Activated CD4-positive, alpha-beta T cell treated with anti-CD3 and anti-CD28 coated beads, Interleukin-2, amount 10 ng/mL, durations not matched to agents 7 days and 5 days (primary cell): Measurements from ENCODE around the gene APOBR. TPM values are rescaled to one million over a fixed set of nuclear protein-coding genes. Genes with fewer than 3 reads are reported as not detected.
"Not testable (repeated sequence)": the region's sequence is repeated elsewhere in the genome, so short reads cannot be mapped to it uniquely, and the experiment has no call there.

ENCODE experiments used
- CTCF ChIA-PET: fragments of 350-600 bp; sonication (Branson Sonifier 250); formaldehyde crosslinking; loops from one replicate; lab custom pipeline; 2021; ENCODE audit warnings: antibody characterized with exemption; lab: Charles Lee
- POLR2A ChIA-PET: fragments of 350-600 bp; sonication (Branson Sonifier 250); formaldehyde crosslinking; loops from one replicate; lab custom pipeline; 2021; ENCODE audit warnings: antibody characterized with exemption; lab: Charles Lee
- DNase-seq: peaks from one replicate; pipeline ENCODE4 v3.0.0-alpha.2; 2020
- H3K27ac Mint-ChIP-seq: one replicate; pipeline ENCODE4 v1.8.0; 2021; ENCODE audit warnings: mild to moderate bottlenecking, moderate library complexity, mixed read lengths
- H3K27me3 Mint-ChIP-seq: one replicate; pipeline ENCODE4 v1.8.0; 2021; ENCODE audit warnings: mixed read lengths
- H3K36me3 Mint-ChIP-seq: one replicate; pipeline ENCODE4 v1.8.0; 2021; ENCODE audit warnings: low read depth, mixed read lengths
- H3K4me1 Mint-ChIP-seq: one replicate; pipeline ENCODE4 v1.8.0; 2021; ENCODE audit warnings: mixed read lengths
- H3K4me3 Mint-ChIP-seq: one replicate; pipeline ENCODE4 v1.8.0; 2021; ENCODE audit warnings: mild to moderate bottlenecking, moderate library complexity, mixed read lengths
- H3K9me3 Mint-ChIP-seq: one replicate; pipeline ENCODE4 v1.8.0; 2021; ENCODE audit warnings: mixed read lengths
- total RNA-seq, 2 experiments: library from RNA; stranded (reverse); gene quantifications; one replicate each; pipeline ENCODE4 v1.2.3, GENCODE V29; 2021

Gene APOBR
- total RNA-seq, 2 experiments from 2014 or later: 16.7 to 21.4 TPM

- H3K27me3 Mint-ChIP-seq: no peaks in the 10 kb centered on the region
- peaks cover 37% of the 10 kb centered on the region for H3K36me3 Mint-ChIP-seq
- H3K9me3 Mint-ChIP-seq: no peaks in the 10 kb centered on the region
- POLR2A ChIA-PET: no interaction called here
- H3K27ac Mint-ChIP-seq: peak within 1 kb of the TSS; percentile 100
- peak within 1 kb of the TSS; percentile 89 for H3K4me3 Mint-ChIP-seq
- peaks cover 55% of the 10 kb centered on the region for H3K4me1 Mint-ChIP-seq
- CTCF ChIA-PET: interaction anchor here (0.6 to 2.0 kb wide), 8 partner anchors 13 to 453 kb away, joined by 3 to 6 read pairs (median 4); partner anchors contain the start of gene SGF29
- DNase-seq: peak; percentile 94
Measured at GRCh38 chr16:28491970-28492474, 2.4 kb upstream of the APOBR start, which contains the start of gene CLN3. CLN3 (minus strand) TSS chr16:28492074; CDS start chr16:28491759, 315 bp downstream.

- no peaks in the 10 kb centered on the region for H3K27me3 Mint-ChIP-seq
- peaks cover 36% of the 10 kb centered on the region for H3K36me3 Mint-ChIP-seq
- no peak for DNase-seq
- CTCF ChIA-PET: interaction anchor here (0.6 to 1.0 kb wide), 6 partner anchors 13 to 453 kb away, joined by 3 to 6 read pairs (median 4); partner anchors contain the start of gene SGF29
- peaks cover 58% of the 10 kb centered on the region for H3K4me1 Mint-ChIP-seq
- POLR2A ChIA-PET: interaction anchor here (0.7 kb wide), 1 partner anchor 1316 kb away, joined by 3 read pairs; no protein-coding TSS in a partner anchor
- peak overlapping the region; percentile 100 for H3K27ac Mint-ChIP-seq
- H3K4me3 Mint-ChIP-seq: peak overlapping the region; percentile 89
- no peaks in the 10 kb centered on the region for H3K9me3 Mint-ChIP-seq
Measured at GRCh38 chr16:28492511-28492910, 1.9 kb upstream of the APOBR start.

DNA sequence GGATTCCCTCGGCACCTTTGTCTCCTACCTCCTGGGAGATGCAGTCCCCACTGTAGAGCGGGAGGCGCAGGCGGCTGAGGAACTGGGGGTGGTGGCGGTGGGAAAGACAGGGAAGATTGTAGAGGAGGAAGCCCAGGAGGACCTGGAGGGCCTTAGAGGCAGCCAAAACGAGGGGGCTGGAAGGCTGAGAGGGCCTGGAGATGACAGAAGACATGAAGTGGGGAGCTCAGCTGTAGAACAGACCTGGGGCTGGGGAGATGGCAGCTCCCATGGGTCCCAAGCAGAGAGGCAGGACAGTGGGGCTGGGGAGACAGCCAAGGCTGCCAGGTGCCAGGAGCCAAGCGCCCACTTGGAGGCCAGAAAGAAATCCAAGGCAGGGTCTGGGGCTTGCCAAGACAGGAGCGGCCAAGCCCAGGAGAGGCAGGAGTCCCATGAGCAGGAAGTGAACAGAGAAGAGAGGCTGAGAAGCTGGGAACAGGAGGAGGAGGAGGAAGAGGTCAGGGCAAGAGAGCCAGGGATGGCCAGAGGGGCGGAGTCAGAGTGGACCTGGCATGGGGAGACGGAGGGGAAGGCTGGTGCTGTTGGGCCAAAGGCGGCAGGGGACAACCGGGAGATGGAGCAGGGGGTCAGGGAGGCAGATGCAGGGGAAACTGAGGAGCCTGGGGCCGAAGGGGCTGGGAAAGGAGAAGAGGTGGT, 803 bp downstream of the APOBR start:
- Mint-ChIP-seq H3K4me1 (peaks cover 50% of the 10 kb centered on the region), H3K9me3 (no peaks in the 10 kb centered on the region), H3K27ac (peak overlapping the region; percentile 100), H3K4me3 (peak overlapping the region; percentile 89), H3K27me3 (no peaks in the 10 kb centered on the region), H3K36me3 (peaks cover 35% of the 10 kb centered on the region)
- POLR2A ChIA-PET: no interaction called here
- CTCF ChIA-PET: interaction anchor here (2.8 kb wide), 1 partner anchor 8 kb away, joined by 18 read pairs; no protein-coding TSS in a partner anchor
- DNase-seq: no peak

GRCh38 chr16:28495795-28496749, 1.6 kb downstream of the APOBR start:
- no peak for DNase-seq
- Mint-ChIP-seq H3K27ac (peak overlapping the region; percentile 100), H3K9me3 (no peaks in the 10 kb centered on the region), H3K36me3 (peaks cover 34% of the 10 kb centered on the region), H3K27me3 (no peaks in the 10 kb centered on the region), H3K4me1 (peaks cover 53% of the 10 kb centered on the region), H3K4me3 (peak overlapping the region; percentile 89)
- ChIA-PET POLR2A (no interaction called here), CTCF (interaction anchor here (0.8 to 2.8 kb wide), 2 partner anchors 7 to 10 kb away, joined by 3 to 18 read pairs; partner anchors contain the start of gene IL27)

- H3K4me1 Mint-ChIP-seq: peaks cover 53% of the 10 kb centered on the region
- H3K36me3 Mint-ChIP-seq: peaks cover 32% of the 10 kb centered on the region
- no peaks in the 10 kb centered on the region for H3K9me3 Mint-ChIP-seq
- H3K27me3 Mint-ChIP-seq: no peaks in the 10 kb centered on the region
- POLR2A ChIA-PET: no interaction called here
- no peak for DNase-seq
- CTCF ChIA-PET: interaction anchor here (0.8 kb wide), 1 partner anchor 9 kb away, joined by 3 read pairs; the partner anchor contains the start of gene IL27
- no peak overlapping the region for H3K4me3 Mint-ChIP-seq
- H3K27ac Mint-ChIP-seq: peak overlapping the region; percentile 81
Measured at GRCh38 chr16:28496844-28497243, 2.4 kb downstream of the APOBR start.

DNA sequence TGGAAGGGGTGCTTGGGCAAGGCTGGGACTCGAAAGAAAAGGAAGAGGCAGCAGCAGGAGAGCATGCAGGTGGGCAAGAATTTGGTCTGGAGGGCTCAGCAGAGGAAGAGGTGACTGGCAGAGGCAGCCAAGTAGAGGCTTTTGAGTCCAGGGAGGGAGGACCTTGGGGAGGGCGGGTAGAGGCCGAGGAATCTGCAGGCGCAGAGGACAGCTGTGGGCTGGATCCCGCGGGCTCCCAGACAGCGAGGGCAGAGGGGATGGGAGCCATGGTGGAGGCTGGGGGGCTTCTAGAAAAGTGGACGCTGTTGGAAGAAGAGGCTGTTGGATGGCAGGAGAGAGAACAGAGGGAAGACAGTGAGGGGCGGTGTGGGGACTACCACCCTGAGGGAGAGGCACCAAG, 2.9 kb downstream of the APOBR start:
- Mint-ChIP-seq H3K4me1 (peaks cover 53% of the 10 kb centered on the region), H3K36me3 (peaks cover 32% of the 10 kb centered on the region)
- POLR2A ChIA-PET: no interaction called here

GRCh38 chr16:28497861-28498599, 3.6 kb downstream of the APOBR start:
- Mint-ChIP-seq H3K36me3 (peaks cover 32% of the 10 kb centered on the region), H3K9me3 (no peaks in the 10 kb centered on the region), H3K4me1 (peaks cover 53% of the 10 kb centered on the region), H3K27ac (peak overlapping the region; percentile 5), H3K27me3 (no peaks in the 10 kb centered on the region), H3K4me3 (no peak overlapping the region)
- ChIA-PET CTCF (no interaction called here), POLR2A (no interaction called here)
- DNase-seq: no peak

More for the DNA sequence above, 2.9 kb downstream of the APOBR start:
- H3K4me3 Mint-ChIP-seq: no peak overlapping the region
- DNase-seq: no peak
- peak overlapping the region; percentile 81 for H3K27ac Mint-ChIP-seq
- no peaks in the 10 kb centered on the region for H3K9me3 Mint-ChIP-seq
- no peaks in the 10 kb centered on the region for H3K27me3 Mint-ChIP-seq
- CTCF ChIA-PET: no interaction called here

DNA sequence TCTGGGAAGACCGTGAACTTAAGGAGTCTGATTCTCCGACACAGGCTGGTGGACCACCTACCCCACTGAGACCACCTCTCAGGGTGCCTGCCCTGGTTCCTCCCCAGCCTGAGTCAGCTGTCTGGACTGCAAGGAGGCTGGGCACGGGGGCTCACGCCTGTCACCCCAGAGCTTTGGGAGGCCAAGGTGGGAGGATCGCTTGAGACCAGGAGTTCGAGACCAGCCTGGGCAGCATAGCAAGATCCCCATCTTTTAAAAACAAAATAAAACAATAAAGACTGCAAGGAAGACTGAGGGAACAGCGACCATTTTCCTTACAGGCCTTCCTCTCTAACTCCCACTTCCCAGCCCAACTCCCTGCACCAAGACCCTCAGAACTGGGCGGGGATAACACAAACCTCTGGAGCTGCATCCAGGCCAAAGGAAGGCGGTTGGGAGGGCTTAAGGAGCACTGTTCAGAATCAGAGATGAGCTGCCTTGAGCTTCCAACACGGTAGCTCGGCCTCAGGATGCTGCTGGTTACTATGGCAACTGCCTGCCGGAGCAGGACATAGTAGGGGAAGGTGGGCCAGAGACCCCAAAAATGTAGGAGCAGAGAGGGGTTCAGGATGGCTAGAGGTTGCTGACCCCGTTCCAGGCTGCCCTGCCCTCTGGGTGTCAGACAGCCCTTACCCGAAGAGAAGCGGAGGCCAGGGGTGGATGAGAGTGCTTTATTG, 4.4 kb downstream of the APOBR start:
- no peaks in the 10 kb centered on the region for H3K9me3 Mint-ChIP-seq
- POLR2A ChIA-PET: interaction anchor here (0.6 kb wide), 1 partner anchor 9 kb away, joined by 3 read pairs; no protein-coding TSS in a partner anchor
- peaks cover 31% of the 10 kb centered on the region for H3K36me3 Mint-ChIP-seq
- no peak overlapping the region for H3K4me3 Mint-ChIP-seq
- H3K27ac Mint-ChIP-seq: peak overlapping the region; percentile 5
- CTCF ChIA-PET: no interaction called here
- peaks cover 45% of the 10 kb centered on the region for H3K4me1 Mint-ChIP-seq
- no peaks in the 10 kb centered on the region for H3K27me3 Mint-ChIP-seq
- DNase-seq: no peak

GRCh38 chr16:28499854-28500253, 5.4 kb downstream of the APOBR start:
- H3K9me3 Mint-ChIP-seq: no peaks in the 10 kb centered on the region
- no peak overlapping the region for H3K4me3 Mint-ChIP-seq
- ChIA-PET CTCF (no interaction called here), POLR2A (no interaction called here)
- no peaks in the 10 kb centered on the region for H3K27me3 Mint-ChIP-seq
- H3K36me3 Mint-ChIP-seq: peaks cover 30% of the 10 kb centered on the region
- H3K27ac Mint-ChIP-seq: no peak overlapping the region
- no peak for DNase-seq
- H3K4me1 Mint-ChIP-seq: peaks cover 35% of the 10 kb centered on the region

- CTCF ChIA-PET, H3K9me3 Mint-ChIP-seq, H3K4me3 Mint-ChIP-seq, DNase-seq, H3K27me3 Mint-ChIP-seq, POLR2A ChIA-PET: not testable (repeated sequence)
- Mint-ChIP-seq H3K36me3 (peaks cover 25% of the 10 kb centered on the region), H3K27ac (peak overlapping the region; percentile 25), H3K4me1 (peaks cover 27% of the 10 kb centered on the region)
Measured at GRCh38 chr16:28500476-28501180, 6.2 kb downstream of the APOBR start.
